Liver (tissue), 9 donors: Measurements from ENCODE around the gene PRR11. TPM values are rescaled to one million over a fixed set of nuclear protein-coding genes. Genes with fewer than 3 reads are reported as not detected.

ENCODE experiments used
- DNase-seq: peaks from one replicate; pipeline ENCODE4 v3.0.0-alpha.2; 2017; ENCODE audit warnings: low spot score
- H3K27ac ChIP-seq, 2 donors: one replicate each; pipeline ENCODE4 v1.7.0; 2013; ENCODE audit warnings: inconsistent platforms in 2 of 2, low read length in 2 of 2, control low read depth in 1 of 2, low read depth in 1 of 2, mild to moderate bottlenecking in 1 of 2
- H3K27me3 ChIP-seq, 4 donors: one replicate each; pipeline versions ENCODE4 v1.6.1 to v1.7.0; 2013; ENCODE audit warnings: low read length in 3 of 4, inconsistent platforms in 1 of 4, mild to moderate bottlenecking in 1 of 4, moderate library complexity in 1 of 4; ENCODE audit not compliant: control insufficient read depth in 4 of 4, insufficient read depth in 4 of 4
- H3K36me3 ChIP-seq, 4 donors: one replicate each; pipeline versions ENCODE4 v1.6.1 to v1.7.0; 2013; ENCODE audit warnings: low read length in 3 of 4, mild to moderate bottlenecking in 3 of 4, low read depth in 1 of 4, moderate library complexity in 1 of 4; ENCODE audit not compliant: control insufficient read depth in 4 of 4, insufficient read depth in 3 of 4
- H3K4me1 ChIP-seq, 4 donors: one replicate each; pipeline versions ENCODE4 v1.6.1 to v1.7.0; 2013; ENCODE audit warnings: low read length in 3 of 4, mild to moderate bottlenecking in 3 of 4, moderate library complexity in 1 of 4; ENCODE audit not compliant: control insufficient read depth in 4 of 4, insufficient read depth in 4 of 4
- H3K4me3 ChIP-seq, 3 donors: one replicate each; pipeline versions ENCODE4 v1.6.1 to v1.7.0; 2013; ENCODE audit warnings: low read length in 3 of 3, control low read depth in 1 of 3, low read depth in 1 of 3, mild to moderate bottlenecking in 1 of 3
- H3K9ac ChIP-seq, 2 donors: one replicate each; pipeline ENCODE4 v1.7.0; 2013; ENCODE audit warnings: low read length in 2 of 2, mild to moderate bottlenecking in 2 of 2, moderate library complexity in 2 of 2, control low read depth in 1 of 2, low read depth in 1 of 2
- H3K9me3 ChIP-seq, 4 donors: one replicate each; pipeline versions ENCODE4 v1.6.1 to v1.7.0; 2013; ENCODE audit warnings: low read length in 3 of 4; ENCODE audit not compliant: control insufficient read depth in 4 of 4
- ATF3 ChIP-seq: IDR thresholded peaks from 2 replicates; pipeline ENCODE4 v1.6.1; 2016; ENCODE audit warnings: antibody characterized with exemption
- CTCF ChIP-seq: fragments of 150-350 bp; IDR thresholded peaks from 2 replicates; pipeline ENCODE4 v1.5.1; 2017; ENCODE audit warnings: improper control_type of control experiment, low read depth, low read length; ENCODE audit not compliant: missing input control
- EGR1 ChIP-seq, 2 donors: IDR thresholded peaks; 2 replicates each; pipeline ENCODE4 v1.6.1; 2016 to 2018; ENCODE audit warnings: antibody characterized with exemption in 2 of 2, low read depth in 2 of 2
- FOXA2 ChIP-seq: IDR thresholded peaks from 2 replicates; pipeline ENCODE4 v1.6.1; 2016; ENCODE audit warnings: antibody characterized with exemption
- GABPA ChIP-seq, 2 donors: IDR thresholded peaks in 1 of 2; conservative IDR thresholded peaks in 1 of 2; 2 replicates each; pipeline ENCODE4 v1.6.1; 2016; ENCODE audit warnings: antibody characterized with exemption in 2 of 2, mild to moderate bottlenecking in 1 of 2, moderate library complexity in 1 of 2
- HNF4A ChIP-seq, 2 donors: conservative IDR thresholded peaks; 2 replicates each; pipeline ENCODE4 v1.6.1; 2016; ENCODE audit warnings: antibody characterized with exemption in 2 of 2, mild to moderate bottlenecking in 2 of 2
- HNF4G ChIP-seq: IDR thresholded peaks from 2 replicates; pipeline ENCODE4 v1.6.1; 2016; ENCODE audit warnings: antibody characterized with exemption
- JUND ChIP-seq, 2 donors: IDR thresholded peaks; 2 replicates each; pipeline ENCODE4 v1.6.1; 2016; ENCODE audit warnings: antibody characterized with exemption in 2 of 2
- MAX ChIP-seq: IDR thresholded peaks from 2 replicates; pipeline ENCODE4 v1.6.1; 2016; ENCODE audit warnings: antibody characterized with exemption
- NR2F2 ChIP-seq: IDR thresholded peaks from 2 replicates; pipeline ENCODE4 v1.6.1; 2016; ENCODE audit warnings: antibody characterized with exemption
- RAD21 ChIP-seq, 2 donors: IDR thresholded peaks; 2 replicates each; pipeline ENCODE4 v1.6.1; 2016; ENCODE audit warnings: antibody characterized with exemption in 2 of 2, mild to moderate bottlenecking in 2 of 2
- SP1 ChIP-seq: IDR thresholded peaks from 2 replicates; pipeline ENCODE4 v1.6.1; 2018; ENCODE audit warnings: antibody characterized with exemption, mild to moderate bottlenecking
- TAF1 ChIP-seq: conservative IDR thresholded peaks from 2 replicates; pipeline ENCODE4 v1.6.1; 2016; ENCODE audit warnings: antibody characterized with exemption, mild to moderate bottlenecking
- YY1 ChIP-seq: IDR thresholded peaks from 2 replicates; pipeline ENCODE4 v1.6.1; 2016; ENCODE audit warnings: antibody characterized with exemption, mild to moderate bottlenecking
- WGBS: extraction: QIAGEN DNeasy Blood & Tissue Kit; methylation state at CpG from one replicate; pipeline ENCODE4 v1.1.7; 2013; 5-methylcytosine and 5-hydroxymethylcytosine counted together
- polyA plus RNA-seq, 2 donors: library from polyadenylated mRNA; stranded (reverse) in 1 of 2; unstranded in 1 of 2; fragments of 200-250 nt in 1 of 2; fragments of >200 nt in 1 of 2; fragmentation: Nextera tagmentation in 1 of 2; extraction: Ambion mirVana in 1 of 2; gene quantifications; one replicate each; pipeline versions ENCODE4 v1.2.1 to v1.2.3, GENCODE V29; 2013 to 2015
- total RNA-seq, 2 donors: library from RNA; depleted of rRNA; stranded (reverse); fragments of >200 nt; gene quantifications; one replicate each; pipeline ENCODE4 v1.2.3, GENCODE V29; 2014
- TF ChIP-seq, protein P1 (sequence below): IDR thresholded peaks from 2 replicates; pipeline ENCODE4 v1.6.1; 2016; ENCODE audit warnings: antibody characterized with exemption, mild to moderate bottlenecking
- donor health status: healthy.
- donor health status: healthy.
- donor health status: healthy.
- donor health status: healthy.
- donor health status: healthy.

PRR11 gene
- total and polyA plus RNA-seq, 4 donors = 0.17 to 17.7 (median 0.95) TPM

- TF ChIP-seq HNF4A (conservative IDR thresholded peaks at IDR 0.05) (no peak), GABPA (IDR thresholded peaks at IDR 0.05 in 1 of 2, conservative IDR thresholded peaks at IDR 0.05 in 1 of 2) (peak in 1 of 2 donors; percentile 69), ATF3 (no peak), TAF1 (no peak), EGR1 (IDR thresholded peaks at IDR 0.05; ENCODE audit: low read depth in 2 of 2) (peak; percentile 92 to 96)
Observed at GRCh38 chr17:59106463-59107305, 48.9 kb upstream of the PRR11 start, which contains the start of gene TRIM37 (continued).

DNA sequence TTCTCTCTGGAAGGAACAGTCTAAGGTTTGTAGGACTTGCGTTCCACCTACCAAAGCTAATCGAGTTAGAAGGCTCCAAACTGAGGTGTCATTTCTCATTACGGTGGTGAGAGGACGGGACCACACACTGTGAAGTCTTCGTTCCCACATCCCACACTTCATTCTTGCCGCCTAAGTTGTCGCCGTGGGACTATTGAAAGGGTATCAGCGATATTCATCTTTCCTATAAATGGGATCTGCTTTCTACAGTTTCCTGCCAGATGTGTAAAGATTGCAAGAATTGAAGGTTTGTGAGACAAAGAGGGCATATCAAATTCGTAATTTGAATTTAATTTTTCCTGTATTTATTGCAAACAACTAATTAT lies 48.3 kb upstream of the PRR11 start:
- H3K9ac ChIP-seq = peak overlapping the region; percentile 24 to 62
- H3K27me3 ChIP-seq = no peaks in the 10 kb centered on the region
- H3K4me1 ChIP-seq = peaks cover 0 to 16% (median 12%) of the 10 kb centered on the region in 4 donors
- peak overlapping the region; percentile 62 to 87 (median 86) for H3K4me3 ChIP-seq
- 4% methylated on average over 10 of the region's 10 CpGs for WGBS
- TF ChIP-seq JUND (IDR thresholded peaks at IDR 0.05) = no peak
- TF ChIP-seq HNF4A (conservative IDR thresholded peaks at IDR 0.05) = no peak
- no peak for TF ChIP-seq RAD21 (IDR thresholded peaks at IDR 0.05)
- peak overlapping the region in 1 of 2 donors; percentile 90 for H3K27ac ChIP-seq
- no peak for DNase-seq
- peaks cover 0 to 4% (median under 1%) of the 10 kb centered on the region in 4 donors for H3K36me3 ChIP-seq
- H3K9me3 ChIP-seq = no peaks in the 10 kb centered on the region

DNA sequence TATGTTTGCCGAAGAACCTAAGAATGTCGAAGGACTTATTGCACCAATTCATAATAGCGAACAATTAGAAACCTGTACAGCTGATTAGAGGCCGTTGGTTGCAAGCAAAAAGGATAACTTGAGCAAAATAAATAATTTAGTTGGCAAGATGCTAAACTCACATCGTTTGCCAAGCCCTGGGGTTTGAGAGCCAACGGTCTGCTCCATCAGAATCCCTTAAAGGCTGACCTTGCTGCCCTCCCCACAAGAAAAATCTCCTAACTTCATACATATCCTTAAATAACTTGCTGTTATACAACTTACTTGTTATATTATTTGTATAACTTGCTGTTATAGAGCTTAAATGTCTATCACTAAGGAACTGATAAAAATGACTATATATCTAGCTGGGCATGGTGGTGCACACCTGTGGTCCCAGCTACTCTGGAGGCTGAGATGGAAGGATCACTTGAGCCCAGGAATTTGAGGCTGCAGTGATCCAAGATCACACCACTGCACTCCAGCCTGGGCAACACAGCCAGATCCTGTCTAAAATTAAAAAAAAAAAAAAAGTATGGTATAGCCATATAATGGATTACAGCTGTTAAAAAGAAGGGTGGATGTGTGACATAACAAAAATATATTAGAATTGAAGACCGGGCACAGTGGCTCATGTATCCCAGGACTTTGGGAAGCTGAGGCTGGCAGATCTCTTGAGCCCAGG lies 47.0 kb upstream of the PRR11 start:
- DNase-seq = no peak
- WGBS = 83% methylated on average over 7 of the region's 7 CpGs
- Histone ChIP-seq H3K4me1 (peaks cover 0 to 16% (median 12%) of the 10 kb centered on the region in 4 donors), H3K27ac (no peak overlapping the region), H3K27me3 (no peaks in the 10 kb centered on the region), H3K9me3 (no peaks in the 10 kb centered on the region), H3K4me3 (no peak overlapping the region), H3K36me3 (peaks cover 0 to 2% (median 0%) of the 10 kb centered on the region in 4 donors), H3K9ac (no peak overlapping the region)
- no peak for TF ChIP-seq FOXA2
- no peak for TF ChIP-seq RAD21 (IDR thresholded peaks at IDR 0.05)
- no peak for TF ChIP-seq HNF4G
- TF ChIP-seq, protein P1, sequence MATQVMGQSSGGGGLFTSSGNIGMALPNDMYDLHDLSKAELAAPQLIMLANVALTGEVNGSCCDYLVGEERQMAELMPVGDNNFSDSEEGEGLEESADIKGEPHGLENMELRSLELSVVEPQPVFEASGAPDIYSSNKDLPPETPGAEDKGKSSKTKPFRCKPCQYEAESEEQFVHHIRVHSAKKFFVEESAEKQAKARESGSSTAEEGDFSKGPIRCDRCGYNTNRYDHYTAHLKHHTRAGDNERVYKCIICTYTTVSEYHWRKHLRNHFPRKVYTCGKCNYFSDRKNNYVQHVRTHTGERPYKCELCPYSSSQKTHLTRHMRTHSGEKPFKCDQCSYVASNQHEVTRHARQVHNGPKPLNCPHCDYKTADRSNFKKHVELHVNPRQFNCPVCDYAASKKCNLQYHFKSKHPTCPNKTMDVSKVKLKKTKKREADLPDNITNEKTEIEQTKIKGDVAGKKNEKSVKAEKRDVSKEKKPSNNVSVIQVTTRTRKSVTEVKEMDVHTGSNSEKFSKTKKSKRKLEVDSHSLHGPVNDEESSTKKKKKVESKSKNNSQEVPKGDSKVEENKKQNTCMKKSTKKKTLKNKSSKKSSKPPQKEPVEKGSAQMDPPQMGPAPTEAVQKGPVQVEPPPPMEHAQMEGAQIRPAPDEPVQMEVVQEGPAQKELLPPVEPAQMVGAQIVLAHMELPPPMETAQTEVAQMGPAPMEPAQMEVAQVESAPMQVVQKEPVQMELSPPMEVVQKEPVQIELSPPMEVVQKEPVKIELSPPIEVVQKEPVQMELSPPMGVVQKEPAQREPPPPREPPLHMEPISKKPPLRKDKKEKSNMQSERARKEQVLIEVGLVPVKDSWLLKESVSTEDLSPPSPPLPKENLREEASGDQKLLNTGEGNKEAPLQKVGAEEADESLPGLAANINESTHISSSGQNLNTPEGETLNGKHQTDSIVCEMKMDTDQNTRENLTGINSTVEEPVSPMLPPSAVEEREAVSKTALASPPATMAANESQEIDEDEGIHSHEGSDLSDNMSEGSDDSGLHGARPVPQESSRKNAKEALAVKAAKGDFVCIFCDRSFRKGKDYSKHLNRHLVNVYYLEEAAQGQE = no peak
- TF ChIP-seq ATF3 = no peak
- TF ChIP-seq SP1 = no peak
- no peak for TF ChIP-seq MAX
- TF ChIP-seq CTCF = no peak
- TF ChIP-seq TAF1 = no peak
- no peak for TF ChIP-seq JUND (IDR thresholded peaks at IDR 0.05)
- TF ChIP-seq YY1 = no peak
- TF ChIP-seq NR2F2 = no peak
